Thymus (tissue), 11 donors: ENCODE results near the gene KPTN. TPM values are rescaled to one million over a fixed set of nuclear protein-coding genes. Genes with fewer than 3 reads are reported as not detected.

Experiments
- DNase-seq, 9 donors: peaks; one replicate each; pipeline ENCODE4 v3.0.0-alpha.2; 2013; ENCODE audit warnings: low spot score in 9 of 9, low read depth in 6 of 9, missing footprints in 1 of 9
- H3K27ac ChIP-seq, 2 donors: one replicate each; pipeline ENCODE4 v1.5.1; 2013; ENCODE audit warnings: control low read depth in 1 of 2, low read depth in 1 of 2, low read length in 1 of 2, mild to moderate bottlenecking in 1 of 2, moderate library complexity in 1 of 2
- H3K27me3 ChIP-seq, 2 donors: one replicate each; pipeline ENCODE4 v1.5.1; 2013; ENCODE audit warnings: low read length in 1 of 2; ENCODE audit not compliant: control insufficient read depth in 2 of 2, insufficient read depth in 1 of 2
- H3K36me3 ChIP-seq, 2 donors: one replicate each; pipeline ENCODE4 v1.5.1; 2013; ENCODE audit warnings: low read length in 1 of 2, mild to moderate bottlenecking in 1 of 2, moderate library complexity in 1 of 2; ENCODE audit not compliant: control insufficient read depth in 2 of 2, insufficient read depth in 2 of 2
- H3K4me1 ChIP-seq, 2 donors: one replicate each; pipeline ENCODE4 v1.5.1; 2013; ENCODE audit warnings: low read length in 2 of 2; ENCODE audit not compliant: control insufficient read depth in 2 of 2, insufficient read depth in 2 of 2
- H3K4me3 ChIP-seq, 2 donors: one replicate each; pipeline ENCODE4 v1.5.1; 2013; ENCODE audit warnings: low read length in 2 of 2, control low read depth in 1 of 2, mild to moderate bottlenecking in 1 of 2
- H3K9me3 ChIP-seq, 2 donors: one replicate each; pipeline ENCODE4 v1.5.1; 2013; ENCODE audit warnings: low read length in 1 of 2, mild to moderate bottlenecking in 1 of 2; ENCODE audit not compliant: control insufficient read depth in 2 of 2, insufficient read depth in 1 of 2
- WGBS: extraction: QIAGEN DNeasy Blood & Tissue Kit; methylation state at CpG from one replicate; pipeline ENCODE4 v1.1.7; 2013; 5-methylcytosine and 5-hydroxymethylcytosine counted together
- polyA plus RNA-seq: library from polyadenylated mRNA; stranded (reverse); fragments of 200-250 nt; gene quantifications from one replicate; pipeline ENCODE4 v1.2.3, GENCODE V29; 2013
- total RNA-seq: library from RNA; stranded (reverse); fragments of 120-200 nt; gene quantifications from one replicate; pipeline ENCODE4 v1.2.4, GENCODE V29; 2013
- donor health status: healthy.

The KPTN gene
- total and polyA plus RNA-seq, 2 donors = 14.4 to 32.2 TPM

GRCh38 chr19:47438793-47439220 is 45.2 kb downstream of the KPTN start:
- no peak overlapping the region for H3K27ac ChIP-seq
- DNase-seq = no peak
- no peaks in the 10 kb centered on the region for H3K36me3 ChIP-seq
- WGBS = 42% methylated on average over 5 of the region's 5 CpGs
- peaks cover 0 to 51% of the 10 kb centered on the region in 2 donors for H3K27me3 ChIP-seq
- H3K4me1 ChIP-seq = peaks cover 0 to 3% of the 10 kb centered on the region in 2 donors
- peaks cover 0 to 3% of the 10 kb centered on the region in 2 donors for H3K9me3 ChIP-seq
- no peak overlapping the region for H3K4me3 ChIP-seq

- Histone ChIP-seq H3K9me3 (no peaks in the 10 kb centered on the region), H3K36me3 (no peaks in the 10 kb centered on the region), H3K4me3 (no peak overlapping the region), H3K27ac (no peak overlapping the region), H3K4me1 (peaks cover 0 to 3% of the 10 kb centered on the region in 2 donors), H3K27me3 (peaks cover 0 to 44% of the 10 kb centered on the region in 2 donors)
- peak in 1 of 9 donors; percentile 38 for DNase-seq
- WGBS = 47% methylated on average over 12 of the region's 12 CpGs
Measured at GRCh38 chr19:47437500-47437899, 46.5 kb downstream of the KPTN start.

GRCh38 chr19:47436712-47437401 is 47.2 kb downstream of the KPTN start:
- Histone ChIP-seq H3K27ac (no peak overlapping the region), H3K36me3 (no peaks in the 10 kb centered on the region), H3K27me3 (peaks cover 0 to 46% of the 10 kb centered on the region in 2 donors), H3K4me1 (peaks cover 0 to 3% of the 10 kb centered on the region in 2 donors), H3K9me3 (no peaks in the 10 kb centered on the region), H3K4me3 (no peak overlapping the region)
- WGBS = 38% methylated on average over 17 of the region's 17 CpGs
- peak; percentile 39 to 87 (median 67) for DNase-seq

- Histone ChIP-seq H3K9me3 (no peaks in the 10 kb centered on the region), H3K4me1 (peaks cover 0 to 3% of the 10 kb centered on the region in 2 donors), H3K27ac (no peak overlapping the region), H3K36me3 (no peaks in the 10 kb centered on the region), H3K27me3 (peaks cover 8 to 50% of the 10 kb centered on the region in 2 donors), H3K4me3 (no peak overlapping the region)
- no peak for DNase-seq
- 85% methylated on average over 6 of the region's 6 CpGs for WGBS
Measured at GRCh38 chr19:47435883-47436417, 48.1 kb downstream of the KPTN start.

- DNase-seq = peak in 1 of 9 donors; percentile 45
- Histone ChIP-seq H3K4me1 (peaks cover 0 to 3% of the 10 kb centered on the region in 2 donors), H3K27me3 (peaks cover 14 to 54% of the 10 kb centered on the region in 2 donors), H3K27ac (no peak overlapping the region), H3K36me3 (no peaks in the 10 kb centered on the region), H3K4me3 (no peak overlapping the region), H3K9me3 (peaks cover 0 to 5% of the 10 kb centered on the region in 2 donors)
- WGBS = 45% methylated on average over 16 of the region's 16 CpGs
Measured at GRCh38 chr19:47435196-47435595, 48.8 kb downstream of the KPTN start.

- peaks cover 0 to 10% of the 10 kb centered on the region in 2 donors for H3K4me1 ChIP-seq
- H3K27ac ChIP-seq = no peak overlapping the region
- no peaks in the 10 kb centered on the region for H3K36me3 ChIP-seq
- DNase-seq = no peak
- peaks cover 23 to 65% of the 10 kb centered on the region in 2 donors for H3K27me3 ChIP-seq
- H3K4me3 ChIP-seq = no peak overlapping the region
- WGBS = 89% methylated on average over 7 of the region's 7 CpGs
- H3K9me3 ChIP-seq = peaks cover 0 to 5% of the 10 kb centered on the region in 2 donors
Measured at GRCh38 chr19:47434088-47434487, 49.9 kb downstream of the KPTN start.

- Histone ChIP-seq H3K36me3 (no peaks in the 10 kb centered on the region), H3K27me3 (peaks cover 32 to 66% of the 10 kb centered on the region in 2 donors), H3K27ac (no peak overlapping the region), H3K4me1 (peaks cover under 1 to 20% of the 10 kb centered on the region in 2 donors), H3K4me3 (no peak overlapping the region), H3K9me3 (peaks cover 0 to 5% of the 10 kb centered on the region in 2 donors)
- WGBS = 15% methylated on average over 1 of the region's 1 CpG
- no peak for DNase-seq
Measured at GRCh38 chr19:47433121-47433520, 50.9 kb downstream of the KPTN start.

GRCh38 chr19:47432499-47432898 is 51.5 kb downstream of the KPTN start:
- Histone ChIP-seq H3K27me3 (peaks cover 33 to 66% of the 10 kb centered on the region in 2 donors), H3K4me3 (no peak overlapping the region), H3K4me1 (peaks cover 3 to 26% of the 10 kb centered on the region in 2 donors), H3K36me3 (no peaks in the 10 kb centered on the region), H3K27ac (no peak overlapping the region), H3K9me3 (peaks cover 0 to 5% of the 10 kb centered on the region in 2 donors)
- no peak for DNase-seq

- no peak for DNase-seq
- no peak overlapping the region for H3K4me3 ChIP-seq
- no peak overlapping the region for H3K27ac ChIP-seq
- peaks cover 3 to 28% of the 10 kb centered on the region in 2 donors for H3K4me1 ChIP-seq
- 56% methylated on average over 18 of the region's 18 CpGs for WGBS
- H3K36me3 ChIP-seq = no peaks in the 10 kb centered on the region
- H3K27me3 ChIP-seq = peaks cover 35 to 68% of the 10 kb centered on the region in 2 donors
- H3K9me3 ChIP-seq = peaks cover 0 to 5% of the 10 kb centered on the region in 2 donors
Measured at GRCh38 chr19:47432091-47432490, 51.9 kb downstream of the KPTN start.
